ENCODE results near the gene MND1.

The MND1 gene

DNA sequence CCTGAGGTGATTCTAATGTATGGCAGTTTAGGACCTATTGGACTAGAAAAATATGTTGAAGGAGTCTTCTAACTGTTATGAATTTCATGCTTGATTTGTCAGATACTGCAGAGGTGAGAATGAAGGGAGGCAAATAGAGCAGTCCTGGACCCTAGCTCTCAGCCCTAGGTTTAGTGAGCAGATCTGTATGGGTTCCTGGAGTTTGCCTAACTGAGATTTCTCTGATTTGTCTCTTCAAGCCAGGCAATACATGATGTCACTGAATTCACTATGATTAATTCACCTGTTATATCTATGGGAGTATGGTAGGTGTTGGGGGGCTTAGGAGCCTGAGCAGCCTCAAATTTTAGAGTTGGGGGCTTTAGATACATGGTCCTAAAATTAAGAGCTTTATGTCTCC is 2.6 kb downstream of the MND1 start:
- no peak for DNase-seq

DNA sequence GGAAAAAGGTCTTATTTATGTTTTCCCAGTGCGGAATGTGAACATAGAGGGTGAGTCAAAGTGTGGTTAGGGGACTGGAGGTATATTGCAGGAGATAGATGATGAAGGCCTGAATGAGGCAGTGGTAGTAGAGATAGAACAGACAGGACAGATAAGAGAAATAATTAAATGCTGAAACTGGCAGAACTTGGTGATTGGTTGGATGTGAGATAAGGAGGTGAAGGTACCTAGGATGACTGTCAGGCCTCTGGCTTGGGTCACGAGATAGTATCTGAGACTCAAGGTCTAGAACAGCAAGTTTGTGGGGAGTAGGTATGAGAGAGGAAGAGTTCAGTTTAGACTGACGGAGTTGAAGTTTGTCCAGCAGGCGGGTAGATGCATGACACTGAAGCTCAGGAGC is 3.5 kb downstream of the MND1 start:
- no peak for DNase-seq

- DNase-seq: no peak
Measured at GRCh38 chr4:153349206-153349805, 4.8 kb downstream of the MND1 start.

GRCh38 chr4:153362184-153362583 is 17.7 kb downstream of the MND1 start:
- DNase-seq: no peak

GRCh38 chr4:153364061-153364460 is 19.6 kb downstream of the MND1 start:
- no peak for DNase-seq

DNA sequence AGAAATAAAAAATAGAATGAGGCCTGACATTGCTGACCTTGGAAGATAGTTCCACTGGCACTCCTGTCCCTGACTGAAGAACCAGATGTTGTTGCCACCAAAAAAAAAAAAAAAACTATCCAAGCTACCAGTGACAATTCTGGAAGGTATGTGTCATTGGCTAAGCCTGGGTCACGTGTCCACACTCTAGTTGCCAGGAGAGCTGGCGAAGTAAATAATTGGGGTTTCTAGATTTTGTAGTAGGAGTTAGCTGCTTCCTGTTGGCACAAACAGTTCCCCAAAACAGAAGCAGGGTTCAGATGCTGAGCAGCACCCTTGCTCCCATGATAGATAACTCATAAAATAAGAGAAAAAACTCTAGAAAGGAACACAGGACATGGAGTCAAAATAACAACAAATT is 20.5 kb downstream of the MND1 start:
- no peak for DNase-seq

GRCh38 chr4:153366486-153366885 is 22.0 kb downstream of the MND1 start:
- no peak for DNase-seq

- DNase-seq: no peak
Measured at GRCh38 chr4:153367092-153367491, 22.6 kb downstream of the MND1 start.

DNA sequence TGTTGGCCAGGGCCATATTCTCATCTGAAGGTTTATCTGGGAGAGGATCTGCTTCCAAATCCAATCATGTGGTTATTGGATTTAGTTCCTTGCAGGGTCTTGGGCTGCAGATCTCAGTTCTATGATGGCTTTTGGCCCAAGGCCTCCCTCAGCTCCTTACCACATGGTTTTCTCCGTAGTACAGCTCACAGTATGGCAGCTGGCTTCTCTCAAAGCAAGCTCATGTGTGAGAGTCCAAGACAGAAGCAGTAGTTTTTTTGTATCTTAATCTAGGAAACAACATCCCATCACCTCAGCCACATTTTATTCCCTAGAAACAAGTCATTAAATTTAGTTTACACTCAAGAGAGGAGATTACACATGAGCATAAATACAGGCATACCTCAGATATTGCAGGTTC is 24.5 kb downstream of the MND1 start:
- no peak for DNase-seq

- no peak for DNase-seq
Measured at GRCh38 chr4:153371701-153372234, 27.3 kb downstream of the MND1 start.

- no peak for DNase-seq
Measured at GRCh38 chr4:153372967-153373562, 28.6 kb downstream of the MND1 start.

DNA sequence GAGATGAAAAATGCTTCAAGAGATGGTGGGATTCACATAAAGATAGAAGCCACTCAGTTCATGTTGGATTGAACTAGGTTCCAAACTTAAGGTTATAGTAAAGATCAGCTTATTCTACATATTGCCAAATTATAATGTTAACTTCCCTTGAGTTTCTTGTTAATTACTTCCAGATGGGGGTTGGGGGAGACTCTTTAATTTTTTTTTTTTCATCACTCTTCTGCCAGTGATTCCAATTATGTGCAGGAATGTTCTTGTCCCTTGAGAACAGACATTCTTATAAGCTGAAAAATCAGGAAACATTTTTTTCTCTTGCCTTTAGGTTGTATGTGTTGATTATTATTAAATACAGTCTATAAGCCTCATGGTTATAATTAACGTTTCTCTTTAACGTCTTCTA is 30.0 kb downstream of the MND1 start:
- no peak for DNase-seq

DNA sequence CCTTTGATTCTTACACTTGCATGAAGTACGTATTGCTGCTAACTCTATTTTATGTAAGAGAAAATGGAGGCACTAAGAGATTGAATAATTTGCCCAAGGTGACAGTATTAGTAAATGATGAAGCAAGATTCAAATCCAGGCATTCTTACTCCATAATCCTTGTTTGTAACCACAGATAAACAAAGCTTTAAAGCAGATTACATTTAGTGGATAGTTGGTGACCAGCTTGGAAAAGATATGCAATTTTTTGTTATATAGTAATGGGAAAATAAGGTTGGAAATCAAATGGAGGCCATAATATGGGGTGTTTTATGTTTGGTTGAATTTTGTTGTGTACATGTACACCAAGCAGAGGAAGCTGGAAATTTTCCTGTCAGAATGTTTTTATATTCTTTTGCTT is 30.8 kb downstream of the MND1 start:
- DNase-seq: no peak

DNA sequence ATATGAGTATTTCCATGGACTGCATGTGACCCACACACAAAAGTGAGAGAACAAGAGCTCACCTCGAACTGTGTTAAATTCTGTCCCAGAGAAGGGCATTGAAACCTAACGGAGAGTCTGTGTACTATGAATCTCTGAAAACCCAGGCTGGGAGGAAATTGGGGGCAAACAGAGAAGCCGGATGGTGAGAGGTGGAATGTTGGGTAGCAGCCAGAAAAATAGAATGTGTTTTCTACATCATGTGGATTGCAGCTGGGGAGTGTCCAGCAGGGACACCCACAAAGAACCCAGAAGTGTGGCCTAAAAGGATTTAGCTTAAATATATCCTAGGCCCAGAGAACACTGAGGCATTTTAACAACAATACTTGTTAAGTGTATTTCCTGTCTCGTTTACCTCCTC is 38.6 kb downstream of the MND1 start:
- no peak for DNase-seq

- no peak for DNase-seq
Measured at GRCh38 chr4:153384160-153384559, 39.7 kb downstream of the MND1 start.

- no peak for DNase-seq
Measured at GRCh38 chr4:153385784-153386183, 41.3 kb downstream of the MND1 start.

DNA sequence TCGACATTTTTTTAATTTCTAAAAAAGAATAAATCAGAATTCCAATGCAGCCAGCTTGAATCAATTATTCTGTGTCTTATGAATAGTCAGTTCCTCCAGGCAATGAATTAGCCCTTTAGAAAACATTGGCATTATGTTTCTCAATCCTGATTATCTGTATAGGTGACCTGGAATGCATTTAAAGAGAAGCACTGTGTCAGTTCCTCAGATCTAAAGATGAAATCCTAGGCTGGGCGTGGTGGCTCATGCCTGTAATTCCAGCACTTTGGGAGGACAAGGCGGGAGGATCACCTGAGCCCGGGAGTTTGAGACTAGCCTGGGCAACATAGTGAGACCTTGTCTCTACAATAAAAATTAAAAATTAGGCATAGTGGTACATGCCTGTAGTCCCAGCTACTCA is 43.5 kb downstream of the MND1 start:
- DNase-seq: no peak

GRCh38 chr4:153393397-153393796 is 48.9 kb downstream of the MND1 start:
- DNase-seq: no peak

GRCh38 chr4:153394945-153395344 is 50.5 kb downstream of the MND1 start:
- no peak for DNase-seq

GRCh38 chr4:153398713-153399112 is 54.2 kb downstream of the MND1 start:
- no peak for DNase-seq

DNA sequence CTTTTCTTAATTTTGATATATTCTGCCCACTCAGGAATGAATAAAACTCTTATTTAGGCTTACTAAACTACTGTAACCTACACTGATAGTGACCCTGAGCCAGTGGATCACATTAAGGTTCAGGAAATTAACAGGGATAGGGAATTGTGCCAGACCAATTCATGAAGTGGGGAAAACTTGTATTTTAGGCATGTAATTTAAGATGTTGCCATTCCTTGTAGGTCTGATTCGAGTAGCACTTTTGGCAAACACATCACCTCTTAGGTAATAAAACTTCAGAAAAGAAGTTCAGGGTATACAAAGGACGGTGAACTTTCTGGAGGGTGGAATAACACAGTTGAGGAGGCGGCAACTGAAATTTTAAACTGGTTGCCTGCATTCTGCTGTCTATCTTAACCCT is 54.9 kb downstream of the MND1 start:
- DNase-seq: no peak

- DNase-seq: no peak
Measured at GRCh38 chr4:153401501-153401900, 57.0 kb downstream of the MND1 start.

- DNase-seq: no peak
Measured at GRCh38 chr4:153402366-153402765, 57.9 kb downstream of the MND1 start.

DNA sequence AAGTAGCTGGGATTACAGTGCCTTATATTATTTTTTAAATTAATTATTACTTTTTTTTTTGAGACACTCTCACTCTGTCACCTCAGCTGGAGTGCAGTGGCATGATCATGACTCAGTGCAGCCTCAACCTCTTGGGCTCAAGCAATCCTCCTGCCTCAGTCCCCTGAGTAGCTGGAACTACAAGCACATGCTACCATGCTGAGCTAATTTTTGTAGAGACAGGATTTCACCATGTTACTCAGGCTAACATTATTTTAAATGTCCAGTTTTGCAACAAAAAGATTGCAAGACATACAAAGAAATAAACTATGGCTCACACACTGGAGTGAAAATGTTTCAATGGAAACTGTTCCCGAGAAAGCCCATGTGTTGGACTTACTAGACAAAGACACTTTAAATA is 59.2 kb downstream of the MND1 start:
- DNase-seq: no peak

DNA sequence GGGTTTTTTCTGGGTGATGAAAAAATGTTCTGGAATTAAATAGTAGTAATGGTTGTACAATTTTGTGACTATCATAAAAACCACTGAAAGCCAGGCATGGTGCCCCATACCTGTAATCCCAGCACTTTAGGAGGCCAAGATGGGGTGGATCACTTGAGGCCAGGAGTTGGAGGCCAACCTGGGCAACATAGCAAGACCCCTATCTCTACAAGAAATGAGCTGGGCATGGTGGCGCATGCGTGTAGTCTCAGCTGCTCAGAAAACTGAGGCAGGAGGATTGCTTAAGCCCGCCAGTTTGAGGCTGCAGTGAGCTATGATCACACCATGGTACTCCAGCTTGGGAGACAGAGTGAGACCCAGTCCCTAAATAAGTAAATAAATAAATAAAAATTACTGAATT is 63.4 kb downstream of the MND1 start:
- no peak for DNase-seq
